Stimulated activated CD8-positive, alpha-beta memory T cell treated with anti-CD3 and anti-CD28 coated beads, Interleukin-4, amount 100 ng/mL, for 1 hour (primary cell): ENCODE measurements around the gene CRABP2.

Source experiments
- DNase-seq, 2 donors: peaks; one replicate each; pipeline ENCODE4 v3.0.0-alpha.2; 2020; ENCODE audit warnings: low read depth in 2 of 2, low spot score in 1 of 2

CRABP2 gene

GRCh38 chr1:156709757-156710489 is 4.5 kb upstream of the CRABP2 start:
- DNase-seq, result no peak

- DNase-seq, result no peak
These were observed 3.6 kb upstream of the CRABP2 start for GRCh38 chr1:156709031-156709430.

- no peak for DNase-seq
These were observed 2.9 kb upstream of the CRABP2 start for GRCh38 chr1:156708218-156708661.

GRCh38 chr1:156707417-156708217 is 2.2 kb upstream of the CRABP2 start:
- DNase-seq, result no peak

GRCh38 chr1:156706657-156707416 is 1.5 kb upstream of the CRABP2 start:
- DNase-seq, result no peak

- peak; percentile 47 to 53 for DNase-seq
These were observed 704 bp upstream of the CRABP2 start for GRCh38 chr1:156705918-156706656.

- DNase-seq, result no peak
These were observed 458 bp downstream of the CRABP2 start for GRCh38 chr1:156704930-156705320.

- DNase-seq, result no peak
These were observed 1.1 kb downstream of the CRABP2 start for GRCh38 chr1:156704166-156704711.

- DNase-seq, result no peak
These were observed 1.6 kb downstream of the CRABP2 start for GRCh38 chr1:156703741-156704140.

- no peak for DNase-seq
These were observed 2.0 kb downstream of the CRABP2 start for GRCh38 chr1:156703336-156703735.

GRCh38 chr1:156700736-156701531 is 4.4 kb downstream of the CRABP2 start:
- DNase-seq, result no peak

- DNase-seq, result no peak
These were observed 6.4 kb downstream of the CRABP2 start for GRCh38 chr1:156698995-156699394.

- DNase-seq, result no peak
These were observed 7.9 kb downstream of the CRABP2 start for GRCh38 chr1:156697481-156697880.

GRCh38 chr1:156696755-156697154 is 8.6 kb downstream of the CRABP2 start:
- DNase-seq, result no peak

- no peak for DNase-seq
These were observed 10.8 kb downstream of the CRABP2 start for GRCh38 chr1:156694690-156694962.

GRCh38 chr1:156693848-156694689 is 11.3 kb downstream of the CRABP2 start:
- DNase-seq, result no peak

- DNase-seq, result no peak
These were observed 12.2 kb downstream of the CRABP2 start for GRCh38 chr1:156692925-156693847.

GRCh38 chr1:156692441-156692924 is 12.9 kb downstream of the CRABP2 start:
- no peak for DNase-seq
